WTC11 (cell line): Measurements from ENCODE around the gene STAB1.

ENCODE experiments used
- FOXK1 ChIP-seq: sonication (generic); formaldehyde crosslinking; IDR thresholded peaks from 2 replicates; pipeline ENCODE4 v1.8.0; 2022; ENCODE audit warnings: mild to moderate bottlenecking, moderate library complexity, missing genetic modification reagents
- FOXP1 ChIP-seq: sonication (generic); formaldehyde crosslinking; IDR thresholded peaks from 2 replicates; pipeline ENCODE4 v1.8.0; 2022; ENCODE audit warnings: missing genetic modification reagents, mild to moderate bottlenecking, moderate library complexity, borderline replicate concordance
- KAT7 ChIP-seq: sonication (generic); formaldehyde crosslinking; IDR thresholded peaks from 2 replicates; pipeline ENCODE4 v1.8.1; 2023; ENCODE audit warnings: missing genetic modification reagents, mild to moderate bottlenecking, borderline replicate concordance
- NFE2L1 ChIP-seq: sonication (generic); formaldehyde crosslinking; IDR thresholded peaks from 2 replicates; pipeline ENCODE4 v1.8.1; 2023; ENCODE audit warnings: missing genetic modification reagents
- ZNF263 ChIP-seq: sonication (generic); formaldehyde crosslinking; IDR thresholded peaks from 2 replicates; pipeline ENCODE4 v1.8.1; 2022; ENCODE audit warnings: low read depth, mild to moderate bottlenecking, moderate library complexity, missing genetic modification reagents
- TF ChIP-seq, protein P1 (sequence below): fragments of 200-600 bp; IDR thresholded peaks from 2 replicates; pipeline ENCODE4 v1.8.0; 2022; ENCODE audit warnings: antibody characterized with exemption
- TF ChIP-seq, protein P2 (sequence below): sonication (generic); formaldehyde crosslinking; IDR thresholded peaks from 2 replicates; pipeline ENCODE4 v1.8.1; 2022; ENCODE audit warnings: mild to moderate bottlenecking, moderate library complexity, missing genetic modification reagents
- TF ChIP-seq, protein P3 (sequence below): sonication (generic); formaldehyde crosslinking; IDR thresholded peaks from 2 replicates; pipeline ENCODE4 v1.8.1; 2022; ENCODE audit warnings: low read depth, mild to moderate bottlenecking, moderate library complexity, missing genetic modification reagents, borderline replicate concordance
- TF ChIP-seq, protein P4 (sequence below): sonication (generic); formaldehyde crosslinking; IDR thresholded peaks from 2 replicates; pipeline ENCODE4 v1.8.0; 2023; ENCODE audit warnings: mild to moderate bottlenecking, missing genetic modification reagents
- TF ChIP-seq, protein P5 (sequence below): sonication (generic); formaldehyde crosslinking; IDR thresholded peaks from 2 replicates; pipeline ENCODE4 v1.8.1; 2023; ENCODE audit warnings: mild to moderate bottlenecking, missing genetic modification reagents, moderate library complexity

DNA sequence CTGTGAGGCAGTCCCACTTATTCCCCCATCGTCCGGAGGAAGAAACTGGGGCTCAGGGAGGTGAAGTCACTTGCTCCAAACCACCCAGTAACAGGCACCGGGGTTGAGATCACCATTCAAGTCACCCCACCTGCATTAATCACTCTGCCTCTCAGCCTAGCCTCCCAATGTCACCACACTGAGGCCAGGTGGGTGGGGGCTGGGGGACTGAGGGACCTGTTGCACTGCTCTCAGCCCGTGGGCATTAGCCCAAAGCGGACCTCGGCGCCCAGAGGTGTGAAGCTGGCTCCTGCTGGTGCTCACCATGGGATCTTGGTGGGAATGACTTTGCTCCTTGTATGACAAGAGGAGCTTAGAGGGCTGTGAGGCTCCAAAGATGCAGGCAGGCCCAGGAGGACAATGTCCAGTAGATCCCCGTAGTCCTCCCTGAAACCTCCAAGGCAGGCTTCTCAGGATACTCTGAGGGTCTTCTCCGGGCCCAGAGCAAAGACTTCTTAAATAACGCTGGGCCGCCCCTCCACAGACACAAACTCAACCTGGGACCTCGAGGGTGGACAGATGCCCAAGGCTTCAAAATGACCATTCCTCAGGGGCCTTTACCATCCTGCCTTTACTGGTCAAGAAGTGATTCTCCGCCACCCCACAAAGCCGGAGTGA lies 36.9 kb downstream of the STAB1 start:
- TF ChIP-seq, protein P1, sequence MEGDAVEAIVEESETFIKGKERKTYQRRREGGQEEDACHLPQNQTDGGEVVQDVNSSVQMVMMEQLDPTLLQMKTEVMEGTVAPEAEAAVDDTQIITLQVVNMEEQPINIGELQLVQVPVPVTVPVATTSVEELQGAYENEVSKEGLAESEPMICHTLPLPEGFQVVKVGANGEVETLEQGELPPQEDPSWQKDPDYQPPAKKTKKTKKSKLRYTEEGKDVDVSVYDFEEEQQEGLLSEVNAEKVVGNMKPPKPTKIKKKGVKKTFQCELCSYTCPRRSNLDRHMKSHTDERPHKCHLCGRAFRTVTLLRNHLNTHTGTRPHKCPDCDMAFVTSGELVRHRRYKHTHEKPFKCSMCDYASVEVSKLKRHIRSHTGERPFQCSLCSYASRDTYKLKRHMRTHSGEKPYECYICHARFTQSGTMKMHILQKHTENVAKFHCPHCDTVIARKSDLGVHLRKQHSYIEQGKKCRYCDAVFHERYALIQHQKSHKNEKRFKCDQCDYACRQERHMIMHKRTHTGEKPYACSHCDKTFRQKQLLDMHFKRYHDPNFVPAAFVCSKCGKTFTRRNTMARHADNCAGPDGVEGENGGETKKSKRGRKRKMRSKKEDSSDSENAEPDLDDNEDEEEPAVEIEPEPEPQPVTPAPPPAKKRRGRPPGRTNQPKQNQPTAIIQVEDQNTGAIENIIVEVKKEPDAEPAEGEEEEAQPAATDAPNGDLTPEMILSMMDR, result no peak
- TF ChIP-seq KAT7 (no peak), NFE2L1 (CRISPR knock-in tag) (no peak), ZNF263 (no peak), FOXK1 (CRISPR knock-in tag) (no peak), FOXP1 (no peak)
- TF ChIP-seq, protein P2, sequence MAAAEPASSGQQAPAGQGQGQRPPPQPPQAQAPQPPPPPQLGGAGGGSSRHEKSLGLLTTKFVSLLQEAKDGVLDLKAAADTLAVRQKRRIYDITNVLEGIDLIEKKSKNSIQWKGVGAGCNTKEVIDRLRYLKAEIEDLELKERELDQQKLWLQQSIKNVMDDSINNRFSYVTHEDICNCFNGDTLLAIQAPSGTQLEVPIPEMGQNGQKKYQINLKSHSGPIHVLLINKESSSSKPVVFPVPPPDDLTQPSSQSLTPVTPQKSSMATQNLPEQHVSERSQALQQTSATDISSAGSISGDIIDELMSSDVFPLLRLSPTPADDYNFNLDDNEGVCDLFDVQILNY, result no peak
- TF ChIP-seq, protein P3, sequence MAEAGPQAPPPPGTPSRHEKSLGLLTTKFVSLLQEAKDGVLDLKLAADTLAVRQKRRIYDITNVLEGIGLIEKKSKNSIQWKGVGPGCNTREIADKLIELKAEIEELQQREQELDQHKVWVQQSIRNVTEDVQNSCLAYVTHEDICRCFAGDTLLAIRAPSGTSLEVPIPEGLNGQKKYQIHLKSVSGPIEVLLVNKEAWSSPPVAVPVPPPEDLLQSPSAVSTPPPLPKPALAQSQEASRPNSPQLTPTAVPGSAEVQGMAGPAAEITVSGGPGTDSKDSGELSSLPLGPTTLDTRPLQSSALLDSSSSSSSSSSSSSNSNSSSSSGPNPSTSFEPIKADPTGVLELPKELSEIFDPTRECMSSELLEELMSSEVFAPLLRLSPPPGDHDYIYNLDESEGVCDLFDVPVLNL, result no peak
- TF ChIP-seq, protein P4, sequence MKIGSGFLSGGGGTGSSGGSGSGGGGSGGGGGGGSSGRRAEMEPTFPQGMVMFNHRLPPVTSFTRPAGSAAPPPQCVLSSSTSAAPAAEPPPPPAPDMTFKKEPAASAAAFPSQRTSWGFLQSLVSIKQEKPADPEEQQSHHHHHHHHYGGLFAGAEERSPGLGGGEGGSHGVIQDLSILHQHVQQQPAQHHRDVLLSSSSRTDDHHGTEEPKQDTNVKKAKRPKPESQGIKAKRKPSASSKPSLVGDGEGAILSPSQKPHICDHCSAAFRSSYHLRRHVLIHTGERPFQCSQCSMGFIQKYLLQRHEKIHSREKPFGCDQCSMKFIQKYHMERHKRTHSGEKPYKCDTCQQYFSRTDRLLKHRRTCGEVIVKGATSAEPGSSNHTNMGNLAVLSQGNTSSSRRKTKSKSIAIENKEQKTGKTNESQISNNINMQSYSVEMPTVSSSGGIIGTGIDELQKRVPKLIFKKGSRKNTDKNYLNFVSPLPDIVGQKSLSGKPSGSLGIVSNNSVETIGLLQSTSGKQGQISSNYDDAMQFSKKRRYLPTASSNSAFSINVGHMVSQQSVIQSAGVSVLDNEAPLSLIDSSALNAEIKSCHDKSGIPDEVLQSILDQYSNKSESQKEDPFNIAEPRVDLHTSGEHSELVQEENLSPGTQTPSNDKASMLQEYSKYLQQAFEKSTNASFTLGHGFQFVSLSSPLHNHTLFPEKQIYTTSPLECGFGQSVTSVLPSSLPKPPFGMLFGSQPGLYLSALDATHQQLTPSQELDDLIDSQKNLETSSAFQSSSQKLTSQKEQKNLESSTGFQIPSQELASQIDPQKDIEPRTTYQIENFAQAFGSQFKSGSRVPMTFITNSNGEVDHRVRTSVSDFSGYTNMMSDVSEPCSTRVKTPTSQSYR (CRISPR knock-in tag), result no peak
- TF ChIP-seq, protein P5, sequence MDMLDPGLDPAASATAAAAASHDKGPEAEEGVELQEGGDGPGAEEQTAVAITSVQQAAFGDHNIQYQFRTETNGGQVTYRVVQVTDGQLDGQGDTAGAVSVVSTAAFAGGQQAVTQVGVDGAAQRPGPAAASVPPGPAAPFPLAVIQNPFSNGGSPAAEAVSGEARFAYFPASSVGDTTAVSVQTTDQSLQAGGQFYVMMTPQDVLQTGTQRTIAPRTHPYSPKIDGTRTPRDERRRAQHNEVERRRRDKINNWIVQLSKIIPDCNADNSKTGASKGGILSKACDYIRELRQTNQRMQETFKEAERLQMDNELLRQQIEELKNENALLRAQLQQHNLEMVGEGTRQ (CRISPR knock-in tag), result no peak
